ENCODE results near the gene EBLN1.
"Not testable (repeated sequence)": the region's sequence is repeated elsewhere in the genome, so short reads cannot be mapped to it uniquely, and the experiment has no call there.

Gene EBLN1

DNA sequence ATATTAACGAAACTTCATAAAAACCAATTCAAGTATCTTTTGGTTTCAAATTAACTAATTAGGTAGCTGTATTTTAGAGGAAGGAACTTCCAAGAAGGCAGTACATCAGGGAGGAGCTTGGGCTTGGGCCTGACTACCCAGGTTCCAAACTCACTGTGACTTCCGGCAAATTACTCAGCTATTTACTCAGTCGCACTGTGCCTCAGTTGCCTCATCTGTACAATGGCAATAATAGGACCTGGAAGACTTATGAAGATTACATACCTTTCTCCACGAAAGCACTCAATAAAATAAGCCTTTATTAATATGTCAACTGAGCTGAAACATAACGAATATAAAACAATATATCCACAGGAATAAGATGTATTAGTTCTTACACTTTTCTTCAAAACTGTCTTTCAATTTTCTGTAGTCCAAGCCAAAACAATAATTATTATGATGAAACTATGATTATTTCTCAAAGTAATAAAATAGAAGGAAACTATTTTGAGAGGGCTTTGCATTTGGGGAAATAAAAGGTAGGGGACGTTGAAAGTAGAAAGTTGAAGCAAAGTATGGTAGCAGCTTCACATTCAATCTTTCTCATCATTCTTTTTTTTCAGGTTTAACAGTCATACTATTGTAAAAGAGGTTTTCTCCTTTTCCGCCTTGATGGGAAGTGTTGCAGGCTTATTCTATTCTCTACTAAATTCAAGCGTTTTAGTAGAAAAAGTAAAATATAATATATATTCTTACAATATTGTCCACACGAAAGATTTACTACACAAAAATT, 10.5 kb upstream of the EBLN1 start:
- no peak for DNase-seq

DNA sequence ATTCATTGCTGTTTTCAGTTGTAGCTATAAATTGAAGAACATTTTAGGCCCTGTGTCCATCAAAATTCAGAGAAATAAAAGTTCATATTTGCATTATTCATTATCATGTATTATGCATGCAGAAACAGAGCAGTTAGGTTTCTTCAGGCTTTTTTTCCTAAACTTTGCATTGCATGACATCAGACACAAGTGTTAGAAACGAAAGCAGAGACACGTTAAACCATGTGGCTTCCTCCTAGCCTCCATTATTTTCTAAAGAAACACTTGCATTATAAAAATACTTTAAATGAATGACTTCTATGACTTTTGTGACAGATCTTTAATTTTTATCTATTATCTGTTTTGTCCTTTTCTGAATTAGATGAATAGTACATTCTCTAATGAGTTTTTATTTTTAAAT, 8.8 kb upstream of the EBLN1 start:
- DNase-seq: no peak

DNA sequence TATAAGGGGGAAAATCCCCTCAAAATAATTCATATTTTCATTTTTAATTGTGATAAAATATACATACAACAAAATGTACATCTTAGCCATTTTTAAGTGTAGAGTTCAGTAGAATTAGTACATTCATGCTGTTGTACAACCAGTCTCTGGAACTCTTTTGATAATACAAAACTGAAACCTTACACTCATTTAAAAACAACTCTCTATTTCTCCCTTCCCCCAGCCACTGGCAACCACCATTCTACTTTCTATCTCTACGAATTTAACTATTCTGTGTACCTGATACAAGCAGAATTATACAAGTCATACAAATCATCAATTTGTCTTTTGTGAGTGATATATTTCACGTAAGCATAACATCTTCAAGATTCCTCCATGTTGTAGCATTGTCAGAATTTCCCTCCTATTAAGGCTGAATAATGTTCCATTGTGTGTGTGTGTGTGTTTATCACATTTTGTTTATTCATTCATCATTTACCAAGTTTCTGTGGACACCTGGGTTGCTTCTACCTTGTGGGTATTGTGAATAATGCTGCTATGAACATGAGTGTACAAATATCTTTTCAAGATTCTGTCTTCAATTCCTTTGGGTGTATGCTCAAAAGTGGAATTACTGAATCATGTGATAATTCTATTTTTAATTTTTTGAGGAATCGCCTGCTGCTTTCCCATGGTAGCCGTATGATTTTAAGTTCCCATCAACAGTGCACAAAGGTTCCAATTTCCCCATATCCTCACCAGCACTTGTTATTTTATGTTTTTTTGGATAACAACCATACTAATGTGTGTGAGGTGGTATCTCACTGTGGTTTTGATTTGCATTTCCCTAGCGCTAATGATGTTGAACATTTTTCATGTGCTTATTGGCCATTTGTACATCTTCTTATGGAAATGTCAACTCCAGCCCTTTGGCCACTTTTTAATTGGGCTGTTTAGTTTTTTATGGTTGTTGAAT, 4.7 kb upstream of the EBLN1 start:
- DNase-seq: no peak

DNA sequence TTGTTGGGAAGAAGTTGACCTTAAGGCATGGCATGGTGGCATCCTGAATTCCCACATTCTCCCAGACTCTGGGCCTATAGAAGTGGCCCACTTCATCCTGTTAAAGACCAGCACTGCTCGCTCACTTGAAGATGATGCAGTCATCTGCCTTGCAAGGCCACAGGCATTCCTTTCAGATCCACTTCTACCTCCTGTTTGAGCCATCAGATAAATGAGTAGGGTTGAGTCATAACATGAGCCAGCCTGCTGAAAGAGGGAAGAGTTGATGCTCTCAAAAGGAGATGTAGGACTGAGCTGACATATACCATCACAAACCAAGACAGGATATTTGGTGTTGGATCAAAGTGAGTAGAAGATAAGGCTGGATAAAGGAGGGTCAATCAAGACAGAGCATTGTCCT, 1.5 kb upstream of the EBLN1 start:
- no peak for DNase-seq

DNA sequence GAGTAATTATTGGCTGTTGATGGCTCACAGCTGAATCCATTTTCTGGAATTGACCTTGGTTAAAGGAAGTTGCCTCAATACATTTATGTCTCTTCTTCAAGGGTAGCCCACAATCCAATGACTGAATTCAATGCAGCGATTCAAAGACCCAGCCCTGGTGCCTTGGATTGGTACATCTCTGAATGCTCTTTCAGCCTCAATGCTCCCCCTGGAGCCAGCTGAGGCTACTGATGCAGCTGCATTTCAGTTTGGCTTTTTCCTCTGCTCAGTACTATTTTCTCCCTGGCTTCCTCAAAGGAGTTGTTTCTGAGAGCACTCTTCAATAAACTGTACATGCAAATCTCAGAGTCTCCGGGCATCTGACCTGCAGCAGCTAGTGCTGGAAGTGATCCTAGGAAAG, 633 bp upstream of the EBLN1 start:
- no peak for DNase-seq

DNA sequence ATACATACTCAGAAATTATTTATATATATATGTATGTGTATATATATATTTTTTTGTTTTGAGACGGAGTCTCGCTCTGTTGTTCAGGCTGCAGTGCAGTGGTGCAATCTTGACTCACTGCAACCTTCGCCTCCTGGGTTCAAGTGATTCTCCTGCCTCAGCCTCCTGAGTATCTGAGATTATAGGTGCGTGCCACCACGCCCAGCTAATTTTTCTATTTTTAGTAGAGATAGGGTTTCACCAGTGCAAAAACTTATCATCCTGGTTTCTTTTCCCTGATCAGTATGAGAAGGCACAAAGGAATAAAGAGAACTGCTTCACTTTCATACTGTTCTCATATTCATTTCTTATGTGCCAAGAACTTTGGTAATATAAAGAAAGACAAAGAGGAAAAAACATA, 731 bp downstream of the EBLN1 start:
- DNase-seq: not testable (repeated sequence)

DNA sequence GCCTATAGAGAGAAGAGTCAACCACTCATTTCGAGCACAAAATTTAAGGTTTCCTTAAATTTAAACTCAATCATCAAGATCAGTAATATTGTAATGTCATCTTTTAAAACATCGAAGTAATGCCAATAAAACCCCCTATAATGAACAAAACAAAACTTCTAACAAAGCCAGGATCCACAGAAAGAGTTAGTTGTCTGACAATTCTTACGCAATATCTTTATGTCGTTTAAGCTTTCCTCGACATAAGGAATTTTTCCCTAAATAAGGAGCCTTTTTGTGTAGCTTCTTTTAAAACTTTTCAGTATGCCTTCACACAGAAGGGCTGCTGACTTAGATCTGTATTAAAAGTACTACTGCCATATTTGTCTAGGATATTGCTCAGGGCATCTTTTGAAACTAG, 7.5 kb downstream of the EBLN1 start:
- DNase-seq: no peak

DNA sequence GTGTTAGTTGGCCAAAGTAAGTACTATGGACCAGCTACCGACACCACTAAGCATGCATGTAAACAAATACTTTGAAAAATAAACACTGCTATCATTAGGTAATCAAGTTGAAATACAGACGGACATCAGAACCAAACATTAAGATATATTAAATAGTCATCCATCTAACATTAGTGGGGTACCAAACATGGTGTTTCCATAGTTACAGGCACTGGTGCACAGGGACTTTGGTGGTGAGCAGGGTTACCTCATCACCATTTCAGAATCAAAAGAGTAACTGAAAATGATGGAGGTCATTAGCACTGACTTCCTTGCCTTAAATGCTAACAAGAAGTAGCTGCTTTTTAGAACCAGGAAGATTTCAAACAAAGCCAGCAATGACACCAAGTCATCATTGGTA, 23.9 kb downstream of the EBLN1 start:
- DNase-seq: no peak

DNA sequence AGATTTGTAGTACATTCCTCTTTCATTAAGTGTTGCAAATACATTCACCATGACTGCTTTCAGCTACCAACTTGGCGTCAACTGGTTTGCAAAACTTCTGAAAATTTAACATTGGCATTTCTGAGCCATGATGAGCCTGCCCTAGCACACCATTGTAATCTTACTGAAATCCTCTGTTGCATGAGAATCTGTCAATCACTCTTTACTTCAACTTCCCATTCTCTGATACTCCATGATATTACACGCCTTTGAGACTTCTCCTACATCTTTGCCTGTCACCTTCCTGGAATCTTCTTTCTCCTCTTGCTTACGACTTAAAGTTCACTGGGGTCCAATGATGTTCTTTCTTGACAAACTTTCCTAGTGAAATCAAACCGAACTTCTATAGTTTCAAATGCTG, 32.2 kb downstream of the EBLN1 start:
- no peak for DNase-seq

DNA sequence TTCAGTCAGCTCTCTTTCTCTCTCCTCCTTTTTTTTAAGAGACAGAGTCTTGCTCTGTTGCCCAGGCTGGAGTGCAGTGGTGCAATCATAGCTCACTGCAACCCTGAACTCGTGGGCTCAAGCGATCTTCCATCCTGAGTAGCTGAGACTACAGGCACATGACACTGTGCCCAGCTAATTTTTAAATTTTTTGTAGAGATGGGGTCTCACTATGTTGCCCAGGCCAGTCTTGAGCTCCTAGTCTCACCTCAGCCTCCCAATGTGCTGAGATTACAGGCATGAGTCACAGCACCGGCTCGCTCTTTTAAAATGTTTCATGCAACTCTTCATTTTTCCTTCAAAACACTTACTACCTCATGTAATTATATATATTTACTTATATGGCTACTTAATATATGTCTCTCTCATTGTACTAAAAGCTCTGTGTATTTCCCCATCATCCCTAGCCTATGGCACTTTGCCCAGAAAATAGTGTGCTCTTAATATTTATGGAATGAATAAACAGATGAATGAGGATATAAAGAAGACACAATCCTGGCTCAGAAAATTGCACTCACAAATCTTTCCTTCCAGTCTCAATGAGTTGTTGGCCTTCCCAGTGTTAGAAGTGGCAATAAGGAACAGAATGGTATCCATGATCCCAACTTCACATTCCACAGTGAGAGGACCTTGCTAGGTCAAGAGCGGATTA, 33.9 kb downstream of the EBLN1 start:
- no peak for DNase-seq

DNA sequence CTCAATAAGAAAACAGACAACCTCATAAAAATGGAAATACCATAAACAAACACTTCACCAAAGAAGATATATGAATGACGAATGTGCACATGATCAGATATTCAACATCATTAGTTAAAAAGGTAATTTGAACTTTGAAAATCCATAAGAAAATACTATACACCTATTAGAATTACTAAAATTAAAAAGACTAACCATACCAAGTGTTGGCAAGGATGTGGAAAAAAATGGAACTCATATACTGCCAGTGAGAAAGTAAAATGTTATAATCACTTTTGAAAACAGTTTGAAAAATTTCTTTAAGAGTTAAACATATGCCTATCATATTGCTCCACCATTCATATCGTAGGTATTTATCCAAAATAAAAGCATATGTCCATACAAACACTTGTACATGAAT, 37.1 kb downstream of the EBLN1 start:
- no peak for DNase-seq

DNA sequence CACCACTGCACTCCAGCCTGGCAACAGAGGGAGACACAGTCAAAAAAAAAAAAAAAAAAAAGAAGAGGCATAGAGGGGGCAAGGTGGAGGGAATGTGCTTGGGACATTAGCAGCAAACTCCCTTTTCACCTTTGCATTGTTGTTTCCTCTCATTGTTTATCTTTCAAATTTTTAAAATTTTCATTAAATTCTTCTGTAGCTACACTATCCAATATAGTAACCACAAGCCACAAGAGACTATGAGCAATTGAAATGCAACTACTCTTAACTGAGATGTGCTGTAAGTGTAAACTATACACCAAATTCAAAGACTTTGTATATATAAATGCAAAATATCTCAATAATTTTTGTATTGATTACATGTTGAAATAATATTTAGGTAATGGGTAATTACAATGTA, 43.4 kb downstream of the EBLN1 start:
- no peak for DNase-seq

DNA sequence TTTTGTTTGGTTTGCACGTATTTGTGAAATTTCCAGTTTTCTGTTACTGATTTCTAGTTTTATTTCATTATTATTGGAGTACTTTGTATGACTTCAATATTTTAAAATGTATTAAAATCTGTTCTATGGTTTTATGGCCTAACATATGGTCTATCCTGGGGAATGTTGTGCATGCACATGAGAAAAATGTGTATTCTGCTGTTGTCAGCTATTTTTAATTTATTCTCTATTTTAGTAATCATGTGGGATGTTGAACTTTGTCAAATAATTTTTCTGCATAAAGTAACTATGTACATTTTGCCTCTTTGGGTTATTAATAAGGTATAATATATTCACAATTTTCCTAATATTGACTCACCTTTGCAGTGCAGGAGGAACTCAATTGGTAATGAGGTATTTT, 46.7 kb downstream of the EBLN1 start:
- DNase-seq: no peak

DNA sequence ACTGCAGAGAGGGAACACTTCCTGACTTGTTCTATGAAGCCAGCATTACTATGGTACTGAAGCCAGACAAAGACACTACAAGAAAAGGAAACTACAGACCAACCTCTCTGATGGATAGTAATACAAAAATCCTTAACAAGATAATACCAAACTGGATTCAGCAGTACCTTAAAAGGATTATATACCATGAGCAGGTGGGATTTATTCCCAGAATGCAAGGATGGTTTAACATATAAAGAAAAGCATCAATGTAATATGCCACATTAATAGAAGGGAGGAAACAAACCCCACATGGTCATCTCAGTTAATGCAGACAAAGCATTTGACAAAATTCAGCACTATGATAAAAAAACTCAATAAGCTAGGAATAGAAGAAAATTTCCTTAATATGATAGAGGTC, 47.2 kb downstream of the EBLN1 start:
- no peak for DNase-seq

DNA sequence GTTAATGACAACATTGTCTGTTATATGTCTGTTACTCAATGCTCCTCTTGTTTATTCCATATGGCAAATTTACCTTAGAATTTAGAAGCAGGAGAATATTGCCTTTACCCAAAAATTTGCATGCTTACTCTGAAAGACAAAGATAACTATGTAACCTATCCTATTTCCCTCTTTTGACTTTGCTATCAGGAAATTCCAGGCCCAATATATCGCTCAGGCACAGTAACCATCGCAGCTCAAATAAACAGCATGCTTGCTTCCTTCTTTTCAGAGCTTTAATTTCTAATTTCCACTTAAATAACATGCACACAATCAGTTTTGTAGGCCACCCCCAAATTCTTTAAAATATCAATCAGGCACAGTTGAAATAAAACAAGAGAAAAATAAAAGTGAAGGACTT, 57.8 kb downstream of the EBLN1 start:
- no peak for DNase-seq

DNA sequence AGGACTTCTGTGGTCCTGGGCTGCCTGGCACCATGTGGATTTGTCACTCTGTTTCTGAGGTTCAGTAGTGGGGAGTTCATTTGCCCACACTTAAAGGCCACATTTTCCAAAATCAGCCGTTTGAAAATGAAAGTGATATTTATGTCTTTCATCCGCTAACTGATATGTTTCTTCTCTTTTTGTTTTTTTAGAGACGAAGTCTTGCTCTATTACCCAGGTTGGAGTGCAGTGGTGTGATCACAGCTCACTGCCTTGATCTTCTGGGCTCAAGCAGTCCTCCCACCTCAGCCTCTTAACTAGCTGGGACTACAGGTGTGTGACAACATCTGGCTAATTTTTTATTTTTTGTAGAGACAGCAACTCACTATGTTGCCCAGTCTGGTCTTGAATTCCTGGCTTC, 58.6 kb downstream of the EBLN1 start:
- DNase-seq: no peak
